GM10847 (cell line): ENCODE measurements around the gene SLC25A24.

ENCODE experiments used
- POLR2A ChIP-seq: IDR thresholded peaks from 2 replicates; pipeline ENCODE4 v1.6.1; 2011; ENCODE audit not compliant: insufficient read length; ENCODE audit errors: extremely low read depth

SLC25A24 gene

GRCh38 chr1:108084866-108085477 is 115.2 kb downstream of the SLC25A24 start:
- TF ChIP-seq POLR2A = no peak
